CD4-positive, alpha-beta memory T cell (primary cell): Measurements from ENCODE around the gene FGFBP3. TPM values are rescaled to one million over a fixed set of nuclear protein-coding genes. Genes with fewer than 3 reads are reported as not detected.

Source experiments
- CTCF ChIA-PET: fragments of 350-600 bp; sonication (Branson Sonifier 250); formaldehyde crosslinking; loops from one replicate; lab custom pipeline; 2021; ENCODE audit warnings: inconsistent platforms; ENCODE audit not compliant: partially characterized antibody; lab: Charles Lee
- POLR2A ChIA-PET: fragments of 350-600 bp; sonication (Branson Sonifier 250); formaldehyde crosslinking; loops from one replicate; lab custom pipeline; 2021; ENCODE audit not compliant: partially characterized antibody; lab: Charles Lee
- DNase-seq, 5 donors: peaks; one replicate each; pipeline versions ENCODE4 v3.0.0 to v3.0.0-alpha.2; 2020 to 2022; ENCODE audit warnings: mixed read lengths in 1 of 5
- H3K27ac ChIP-seq: one replicate; pipeline ENCODE4 v1.7.0; 2013; ENCODE audit warnings: low read depth, low read length
- H3K27me3 ChIP-seq: 2 replicates; pipeline ENCODE4 v1.7.0; 2013; ENCODE audit warnings: mild to moderate bottlenecking, low read length, moderate library complexity; ENCODE audit not compliant: insufficient read depth
- H3K36me3 ChIP-seq: 2 replicates; pipeline ENCODE4 v1.7.0; 2013; ENCODE audit warnings: mild to moderate bottlenecking, low read length, moderate library complexity; ENCODE audit not compliant: insufficient read depth
- H3K4me1 ChIP-seq: 2 replicates; pipeline ENCODE4 v1.7.0; 2013; ENCODE audit warnings: mild to moderate bottlenecking, low read length, moderate library complexity; ENCODE audit not compliant: insufficient read depth
- H3K4me3 ChIP-seq, 2 donors: one replicate each; pipeline ENCODE4 v1.7.0; 2013; ENCODE audit warnings: low read length in 2 of 2, mild to moderate bottlenecking in 1 of 2
- H3K9me3 ChIP-seq, 2 donors: one replicate each; pipeline ENCODE4 v1.7.0; 2013; ENCODE audit warnings: low read length in 2 of 2, control low read depth in 1 of 2; ENCODE audit not compliant: control insufficient read depth in 1 of 2
- H3K27ac Mint-ChIP-seq, 7 donors: one replicate each; pipeline ENCODE4 v1.8.0; 2020 to 2021; ENCODE audit warnings: mixed read lengths in 7 of 7, mild to moderate bottlenecking in 6 of 7, inconsistent platforms in 3 of 7, moderate library complexity in 3 of 7
- H3K27me3 Mint-ChIP-seq, 2 donors: one replicate each; pipeline ENCODE4 v1.8.0; 2020 to 2021; ENCODE audit warnings: mixed read lengths in 2 of 2
- H3K36me3 Mint-ChIP-seq, 2 donors: one replicate each; pipeline ENCODE4 v1.8.0; 2020 to 2021; ENCODE audit warnings: mixed read lengths in 2 of 2, inconsistent platforms in 1 of 2, mild to moderate bottlenecking in 1 of 2
- H3K4me1 Mint-ChIP-seq, 4 donors: one replicate each; pipeline ENCODE4 v1.8.0; 2020 to 2021; ENCODE audit warnings: mixed read lengths in 4 of 4, mild to moderate bottlenecking in 1 of 4
- H3K4me3 Mint-ChIP-seq, 8 donors: one replicate each; pipeline ENCODE4 v1.8.0; 2020 to 2021; ENCODE audit warnings: mixed read lengths in 8 of 8, mild to moderate bottlenecking in 7 of 8, moderate library complexity in 6 of 8, inconsistent platforms in 3 of 8
- H3K9me3 Mint-ChIP-seq, 8 donors: one replicate each; pipeline ENCODE4 v1.8.0; 2020 to 2021; ENCODE audit warnings: mixed read lengths in 8 of 8, mild to moderate bottlenecking in 5 of 8, inconsistent platforms in 3 of 8, moderate library complexity in 1 of 8
- intact Hi-C: fragments of 100-400 bp; cut with micrococcal nuclease; formaldehyde crosslinking; loops from one replicate; pipeline ENCODE4 v1.15.1; 2023
- polyA plus RNA-seq, 2 donors: library from polyadenylated mRNA; unstranded; fragments of 300-500 nt; fragmentation: Illumina TruSeq; gene quantifications; one replicate each; pipeline ENCODE4 v1.2.3, GENCODE V29; 2021
- total RNA-seq, 2 experiments: library from RNA; stranded (reverse); gene quantifications; one replicate each; pipeline ENCODE4 v1.2.3, GENCODE V29; 2021

Gene FGFBP3
- total and polyA plus RNA-seq, 4 experiments from 2014 or later, result 1.1 to 6.5 (median 4.4) TPM

DNA sequence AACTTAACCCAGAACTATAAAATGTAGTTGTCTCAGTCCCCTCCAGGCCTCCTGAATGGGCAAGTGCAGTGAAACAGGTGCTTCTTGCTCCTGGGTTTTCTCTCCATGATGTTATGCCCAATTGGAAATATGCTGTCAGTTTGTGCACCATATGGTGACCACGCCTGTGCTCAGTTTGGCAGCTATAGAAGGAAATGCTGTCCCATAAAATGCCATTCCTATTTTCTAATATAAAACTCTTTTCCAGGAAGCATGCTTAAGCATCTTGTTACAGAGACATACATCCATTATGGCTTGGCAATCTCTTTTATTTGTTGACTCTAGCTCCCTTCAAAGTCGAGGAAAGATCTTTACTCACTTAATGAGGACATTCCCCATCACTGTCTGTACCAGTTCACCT, 45.2 kb downstream of the FGFBP3 start:
- no peaks in the 10 kb centered on the region for H3K27me3 ChIP-seq
- H3K4me3 ChIP-seq, result no peak overlapping the region
- ChIA-PET CTCF (interaction anchor here (1.0 kb wide), 1 partner anchor 15 kb away, joined by 3 read pairs; no protein-coding TSS in a partner anchor), POLR2A (no interaction called here)
- no peak for DNase-seq
- H3K9me3 ChIP-seq, result no peaks in the 10 kb centered on the region
- peaks cover 25% of the 10 kb centered on the region for H3K36me3 ChIP-seq
- no peak overlapping the region for H3K27ac Mint-ChIP-seq
- intact Hi-C loops, result no loop called here
- peaks cover 36 to 58% of the 10 kb centered on the region in 2 donors for H3K36me3 Mint-ChIP-seq
- H3K4me1 Mint-ChIP-seq, result peaks cover 0 to 1% (median 0%) of the 10 kb centered on the region in 4 donors
- no peaks in the 10 kb centered on the region for H3K4me1 ChIP-seq
- no peak overlapping the region for H3K4me3 Mint-ChIP-seq
- H3K9me3 Mint-ChIP-seq, result no peaks in the 10 kb centered on the region
- H3K27me3 Mint-ChIP-seq, result no peaks in the 10 kb centered on the region
- no peak overlapping the region for H3K27ac ChIP-seq

DNA sequence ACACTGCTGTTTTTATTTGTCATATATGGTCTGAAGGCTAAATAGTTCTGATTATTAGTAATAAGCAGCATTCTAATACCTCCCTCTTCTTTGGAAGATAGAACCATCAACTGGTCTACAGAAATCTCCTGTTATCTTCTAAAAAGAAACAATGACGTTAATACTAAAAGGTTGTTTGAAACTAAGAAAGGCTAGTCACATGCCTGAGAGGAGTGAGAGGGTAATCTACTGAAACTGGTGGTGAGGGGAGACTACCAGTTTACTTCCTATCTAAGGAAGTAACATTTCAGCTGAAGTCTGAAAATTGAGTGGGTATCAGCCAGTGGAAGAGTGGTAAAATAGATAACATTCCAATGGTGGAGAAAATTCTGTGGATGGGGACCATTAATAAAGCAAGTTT, 48.4 kb downstream of the FGFBP3 start:
- Mint-ChIP-seq H3K4me3 (no peak overlapping the region), H3K27me3 (no peaks in the 10 kb centered on the region), H3K4me1 (peaks cover 0 to 3% (median under 1%) of the 10 kb centered on the region in 4 donors), H3K9me3 (no peaks in the 10 kb centered on the region), H3K36me3 (peaks cover 56 to 85% of the 10 kb centered on the region in 2 donors), H3K27ac (peak overlapping the region in 2 of 7 donors; percentile 55 to 69)
- Histone ChIP-seq H3K4me3 (no peak overlapping the region), H3K27ac (no peak overlapping the region), H3K36me3 (peaks cover 48% of the 10 kb centered on the region), H3K9me3 (no peaks in the 10 kb centered on the region), H3K27me3 (no peaks in the 10 kb centered on the region), H3K4me1 (no peaks in the 10 kb centered on the region)
- intact Hi-C loops, result no loop called here
- DNase-seq, result no peak
- ChIA-PET POLR2A (no interaction called here), CTCF (interaction anchor here (1.9 kb wide), 1 partner anchor 52 kb away, joined by 4 read pairs; no protein-coding TSS in a partner anchor)

DNA sequence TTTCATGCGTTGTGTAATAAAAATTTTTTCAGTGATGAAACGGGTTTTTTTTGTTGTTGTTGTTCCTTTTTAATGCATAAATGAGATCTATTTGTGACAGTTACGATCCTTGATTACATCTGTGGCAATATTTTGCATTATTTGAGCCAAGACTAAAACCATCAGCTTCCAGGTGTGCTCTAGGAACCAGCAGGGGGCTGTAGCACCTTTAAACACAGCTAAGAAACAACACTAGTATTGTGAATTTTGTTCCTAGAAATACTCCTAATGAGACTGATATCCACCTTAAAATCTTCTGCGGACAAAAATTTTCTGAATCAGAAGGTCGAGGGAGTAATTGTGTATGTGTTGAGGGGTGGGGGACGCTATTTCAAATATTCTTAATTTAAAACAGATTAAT, 52.6 kb downstream of the FGFBP3 start:
- Histone ChIP-seq H3K4me3 (no peak overlapping the region), H3K36me3 (peaks cover 59% of the 10 kb centered on the region), H3K9me3 (no peaks in the 10 kb centered on the region), H3K27me3 (no peaks in the 10 kb centered on the region), H3K4me1 (no peaks in the 10 kb centered on the region), H3K27ac (no peak overlapping the region)
- DNase-seq, result no peak
- H3K9me3 Mint-ChIP-seq, result no peaks in the 10 kb centered on the region
- H3K36me3 Mint-ChIP-seq, result peaks cover 52 to 79% of the 10 kb centered on the region in 2 donors
- H3K4me3 Mint-ChIP-seq, result no peak overlapping the region
- H3K4me1 Mint-ChIP-seq, result peaks cover 0 to 3% (median 0%) of the 10 kb centered on the region in 4 donors
- H3K27ac Mint-ChIP-seq, result peak overlapping the region in 2 of 7 donors; percentile 51 to 65
- intact Hi-C loops, result loop anchor here (1.0 to 10.0 kb wide), 3 partner anchors 39 to 92 kb away; no protein-coding TSS in a partner anchor
- POLR2A ChIA-PET, result interaction anchor here (0.9 to 1.4 kb wide), 2 partner anchors 52 to 58 kb away, joined by 3 to 4 read pairs; partner anchors contain the start of gene TNKS2
- H3K27me3 Mint-ChIP-seq, result no peaks in the 10 kb centered on the region
- CTCF ChIA-PET, result no interaction called here

Other genes with a start within 250 kb of the FGFBP3 start
- 10 to 100 TPM; 65.5 to 70.0 TPM for gene TNKS2, start 111.1 kb downstream of the FGFBP3 start, total RNA-seq
- 10 to 100 TPM; 18.7 to 30.6 TPM for gene TNKS2, start 111.1 kb downstream of the FGFBP3 start, polyA plus RNA-seq
- gene BTAF1, start 14.3 kb upstream of the FGFBP3 start, total RNA-seq, result 10 to 100 TPM; 69.1 to 76.9 TPM
- 10 to 100 TPM in 1 of 2 donors, 1 to 10 TPM in 1; 6.0 to 13.9 TPM for gene BTAF1, start 14.3 kb upstream of the FGFBP3 start, polyA plus RNA-seq